GM21360 (cell line): ENCODE data around the gene PLXNA3.

ENCODE experiments used
- ATAC-seq: cut with Tn5 transposase; IDR thresholded peaks from one replicate; pipeline ENCODE4 v1.9.1; 2021; ENCODE audit warnings: mild to moderate bottlenecking, moderate library complexity; ENCODE audit not compliant: unreplicated experiment

PLXNA3 gene

DNA sequence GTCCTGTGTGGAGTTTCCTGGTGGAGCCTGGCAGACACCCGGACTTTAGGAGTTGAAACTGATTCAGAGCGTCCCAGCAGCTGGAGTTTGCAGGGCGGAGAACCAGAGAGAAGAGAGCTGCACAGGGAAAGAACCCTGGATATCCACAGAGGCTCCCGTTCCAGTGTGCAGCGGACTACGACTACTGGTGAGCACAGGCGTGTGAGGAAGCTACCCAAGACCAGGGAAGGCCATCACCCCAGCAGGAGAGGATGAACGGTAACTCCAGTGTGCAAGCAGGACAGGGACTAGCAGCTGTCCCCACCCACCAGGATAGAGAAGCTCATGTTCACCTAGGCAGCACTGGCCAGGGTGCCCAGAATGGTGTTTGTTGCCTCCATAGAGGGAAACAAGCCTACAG, 18.7 kb downstream of the PLXNA3 start:
- ATAC-seq, result no peak

DNA sequence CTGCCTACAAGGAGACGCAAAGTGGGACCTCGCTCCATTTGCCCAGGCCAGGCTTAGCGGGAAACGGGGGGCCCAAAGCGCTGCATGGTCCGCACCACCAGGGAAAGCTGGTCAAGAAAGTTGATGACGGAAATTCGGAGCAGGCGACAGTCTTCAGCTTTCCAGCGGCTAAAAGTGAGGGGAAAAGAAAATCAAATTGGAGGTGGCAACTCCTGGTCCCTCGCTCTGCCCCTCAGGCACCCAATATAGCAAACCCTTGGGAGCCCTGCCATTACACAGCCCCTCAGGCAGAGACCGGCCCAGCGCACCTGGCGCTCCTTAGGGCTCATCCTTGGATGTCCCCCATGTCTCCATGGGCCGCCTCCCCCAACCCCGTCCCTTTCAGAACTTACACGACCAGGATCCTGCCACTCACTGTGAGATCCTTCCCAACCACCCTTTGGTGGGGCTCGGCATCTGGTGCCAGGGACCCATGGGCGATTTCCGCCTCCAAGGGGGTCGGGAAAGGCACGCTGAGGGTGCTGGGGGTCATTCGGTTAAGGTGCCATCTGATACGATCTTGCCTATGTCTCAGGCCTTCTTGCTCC, 19.9 kb downstream of the PLXNA3 start:
- ATAC-seq, result no peak

DNA sequence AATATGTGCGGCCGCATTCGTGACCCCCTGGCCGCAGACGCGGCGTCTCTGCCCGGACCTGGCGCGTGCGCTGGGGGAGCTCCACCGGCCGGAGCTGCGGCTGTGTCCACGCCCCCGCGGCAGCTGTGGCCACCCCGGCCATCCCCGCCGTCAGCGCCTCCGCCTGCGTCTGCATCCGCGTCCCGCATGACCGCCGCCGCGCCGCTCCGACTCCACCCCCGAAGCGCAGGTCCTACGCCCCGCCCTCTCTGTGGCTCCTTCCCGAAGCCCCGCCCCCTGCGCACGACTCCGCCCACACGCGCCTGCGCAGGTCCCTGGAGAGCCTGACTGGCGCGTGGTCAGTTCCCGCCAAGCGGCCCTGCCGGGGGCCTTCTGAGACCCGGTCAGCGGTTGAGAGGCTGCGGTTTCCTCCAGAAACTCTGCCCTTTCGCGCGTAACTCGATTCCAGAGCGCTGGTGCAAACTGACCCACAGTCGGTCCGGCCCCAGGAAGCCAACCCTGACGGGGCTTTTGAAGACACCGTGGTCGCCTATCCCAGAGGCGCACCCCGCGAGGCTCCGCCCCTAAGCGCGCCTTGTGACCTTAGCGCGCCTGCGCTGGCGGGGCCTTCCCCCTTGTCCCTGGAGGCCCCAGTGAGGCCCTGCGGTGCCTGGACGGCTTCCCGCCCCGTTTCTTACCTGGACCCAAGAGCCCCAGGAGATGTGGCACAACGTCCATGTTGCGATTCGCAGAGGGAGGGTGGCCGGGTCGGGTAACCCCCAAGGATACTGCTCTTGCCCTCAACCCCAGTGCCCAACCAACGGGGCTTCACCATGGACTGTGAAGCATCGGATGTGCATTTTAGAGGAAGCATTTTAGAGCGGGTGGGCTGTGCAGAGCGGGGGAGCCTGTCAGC, 20.9 kb downstream of the PLXNA3 start, which contains the start of gene LAGE3:
Gene LAGE3, minus strand, starts transcription at position 554 of the 895 bp plus-strand sequence. Its CDS starts 366 bp downstream, at position 188.
- peak; percentile 73 for ATAC-seq

DNA sequence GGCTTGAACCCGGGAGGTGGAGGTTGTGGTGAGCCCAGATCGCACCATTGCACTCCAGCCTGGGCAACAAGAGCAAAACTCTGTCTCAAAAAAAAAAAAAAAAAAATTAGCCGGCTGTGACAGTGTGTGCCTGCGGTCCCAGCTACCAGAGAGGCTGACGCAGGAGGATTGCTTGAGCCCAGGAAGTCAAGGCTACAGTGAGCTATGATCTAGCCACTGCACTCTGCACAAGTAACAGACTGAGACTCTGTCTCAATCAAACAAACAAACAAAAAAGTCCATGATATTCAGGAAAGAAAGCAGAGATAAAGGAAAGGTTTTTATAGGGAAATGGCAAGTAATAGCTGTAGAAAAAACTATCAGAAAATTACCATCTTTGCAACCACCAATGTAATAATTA, 23.1 kb downstream of the PLXNA3 start:
- ATAC-seq, result no peak

DNA sequence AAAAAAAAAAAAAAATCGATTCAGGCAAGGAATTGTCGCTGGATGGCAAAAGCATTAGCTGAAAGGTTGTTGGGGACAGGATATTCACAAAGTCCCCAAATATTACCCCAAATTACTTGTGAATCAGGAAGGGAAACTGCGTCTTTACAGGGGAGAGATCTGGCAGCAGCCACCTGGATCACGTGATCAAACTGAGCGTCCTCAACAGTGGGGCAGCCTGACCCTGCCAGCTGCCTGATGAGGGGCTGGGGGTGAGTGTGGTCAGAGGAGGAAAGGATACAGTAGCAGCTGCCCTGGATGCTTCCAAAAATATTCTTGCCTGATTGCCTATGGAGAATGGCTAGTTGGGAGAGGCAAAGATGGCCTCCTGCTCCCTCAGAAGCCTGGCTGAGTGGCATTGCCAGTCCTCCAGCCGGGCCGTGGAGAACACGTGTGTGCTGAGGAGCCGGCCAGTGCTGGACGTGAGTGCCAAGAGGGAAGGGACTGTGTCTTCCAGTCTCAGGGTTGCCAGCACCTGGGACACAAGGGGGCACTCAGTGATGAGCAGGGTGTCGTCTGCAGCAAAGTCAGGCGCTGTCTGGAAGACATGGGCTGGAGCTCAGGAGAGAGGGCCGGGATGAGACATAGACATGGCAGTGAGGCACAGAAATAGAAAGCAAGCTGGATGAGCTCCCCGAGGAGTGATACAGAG, 24.0 kb downstream of the PLXNA3 start:
- ATAC-seq, result no peak

DNA sequence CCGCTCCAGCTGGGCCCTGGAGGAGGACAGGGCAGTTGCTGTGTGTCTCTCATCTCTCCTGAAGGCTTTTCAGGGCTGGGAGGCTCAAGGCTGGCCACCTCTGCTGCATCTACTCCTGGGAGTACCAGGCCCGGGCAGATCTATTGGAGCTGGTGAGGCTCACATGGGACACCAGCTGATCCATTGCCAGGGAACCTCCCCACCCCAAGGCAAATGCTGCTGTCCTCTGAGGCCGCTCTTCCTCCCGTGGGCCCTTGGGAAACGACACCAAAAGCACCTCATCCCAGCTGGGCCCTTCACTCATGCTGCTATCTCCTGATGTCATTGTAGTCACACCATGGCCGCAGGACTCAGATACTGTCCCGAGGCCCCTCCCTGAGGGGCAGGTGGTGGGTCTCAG, 24.7 kb downstream of the PLXNA3 start:
- ATAC-seq, result no peak

DNA sequence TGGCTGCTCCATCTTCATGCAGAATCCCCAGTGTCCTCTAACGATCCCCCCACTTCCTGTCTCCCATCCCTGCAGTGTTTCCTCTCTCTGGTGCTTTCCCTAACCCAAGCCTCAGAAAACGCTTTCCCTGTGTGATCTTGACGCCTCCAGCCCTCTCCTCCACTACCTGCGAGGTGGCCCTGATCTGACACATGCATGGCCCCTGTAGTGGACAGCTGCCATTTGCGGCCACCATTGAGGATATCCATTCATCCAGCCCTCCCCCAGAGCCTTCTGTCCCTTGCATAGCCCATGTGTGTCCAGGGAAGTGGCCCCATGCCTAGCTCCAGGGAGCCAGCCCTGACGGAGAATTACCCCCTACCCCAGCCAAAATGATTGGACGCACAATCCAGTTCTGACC, 25.2 kb downstream of the PLXNA3 start:
- ATAC-seq, result no peak

DNA sequence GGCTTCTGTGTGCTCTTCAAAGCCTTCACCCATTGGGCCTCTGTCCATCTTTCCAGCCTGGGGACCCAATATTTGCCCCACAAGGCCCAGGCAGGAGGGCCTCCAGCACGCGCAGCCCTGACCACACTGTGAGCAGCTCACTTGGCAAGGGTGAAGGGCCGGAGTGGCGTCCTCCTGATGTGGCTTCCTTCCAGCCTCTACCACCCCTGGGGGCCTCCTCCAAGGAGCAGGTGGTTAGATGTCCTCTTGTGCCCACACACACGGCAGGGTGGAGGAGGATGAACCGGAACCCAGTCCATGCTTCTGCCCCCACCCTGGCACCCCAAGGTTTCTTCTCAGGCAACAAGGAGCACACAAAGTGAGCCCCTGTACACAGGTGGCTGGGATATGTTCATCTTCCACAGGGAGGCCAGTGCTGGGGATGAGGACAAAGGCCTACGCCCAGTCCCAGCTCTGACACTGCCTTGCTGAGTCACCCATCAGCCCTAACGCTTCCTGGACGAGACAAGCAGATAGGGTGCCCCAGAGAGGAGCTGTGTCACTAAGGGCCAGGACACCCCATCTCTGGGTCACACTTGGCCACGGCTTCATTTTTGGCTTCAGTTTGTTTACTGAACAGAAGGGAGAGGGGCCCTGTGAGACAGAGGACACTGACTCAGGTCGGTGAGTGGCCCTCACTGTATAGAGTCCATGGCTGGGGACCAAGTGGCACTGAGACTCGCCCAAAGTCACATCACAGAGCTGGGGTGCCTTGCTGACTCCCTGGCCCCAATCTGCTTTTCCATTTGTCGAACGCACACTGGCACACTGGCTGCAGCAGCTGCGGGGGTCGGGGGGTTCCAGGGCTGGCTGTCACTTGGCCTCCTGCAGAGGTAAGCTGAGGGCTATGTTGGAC, 26.4 kb downstream of the PLXNA3 start:
- no peak for ATAC-seq

DNA sequence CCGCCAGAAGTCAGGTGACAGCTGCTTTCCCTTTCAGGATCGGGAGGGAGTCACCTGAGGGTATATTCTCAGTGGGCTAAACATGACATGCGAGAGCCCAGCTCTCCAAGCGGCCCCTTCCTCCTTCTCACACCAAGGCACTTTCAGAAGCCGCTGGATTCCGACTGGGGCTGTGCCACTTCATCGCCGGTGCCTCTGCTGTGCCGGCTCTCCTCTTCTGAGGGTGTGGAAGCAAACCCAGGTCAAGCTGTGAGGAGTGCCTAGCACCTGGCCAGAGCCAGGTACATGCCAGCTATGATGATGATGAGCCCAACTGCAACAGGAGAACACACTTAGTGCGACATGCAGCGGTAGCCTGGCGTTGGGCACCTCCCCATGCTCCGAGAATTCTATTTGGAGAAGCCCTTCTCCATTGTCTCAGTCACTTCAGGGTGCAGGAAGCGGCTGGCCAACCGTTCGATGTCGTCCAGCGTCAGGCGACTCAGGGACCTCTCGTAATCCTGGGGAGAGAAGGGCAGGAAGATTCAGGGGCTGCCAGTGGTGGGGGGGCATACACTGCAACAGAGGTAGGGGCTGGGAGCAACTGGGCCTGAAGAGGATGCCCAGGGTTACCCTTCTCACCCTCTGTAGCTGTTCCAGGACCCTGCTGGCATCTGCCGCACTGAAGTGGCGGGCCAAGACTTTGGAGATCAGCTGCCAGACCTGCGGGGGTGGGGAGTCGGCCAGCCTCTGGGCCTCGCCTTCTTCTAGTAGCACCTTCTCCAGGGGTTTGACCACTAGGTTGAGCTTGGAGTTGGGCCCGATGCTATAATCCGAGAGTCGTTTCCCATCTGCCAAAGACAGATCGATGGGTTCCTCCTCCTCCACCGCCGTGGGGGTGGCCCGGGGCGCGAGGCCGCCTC, 27.3 kb downstream of the PLXNA3 start:
- ATAC-seq, result no peak

DNA sequence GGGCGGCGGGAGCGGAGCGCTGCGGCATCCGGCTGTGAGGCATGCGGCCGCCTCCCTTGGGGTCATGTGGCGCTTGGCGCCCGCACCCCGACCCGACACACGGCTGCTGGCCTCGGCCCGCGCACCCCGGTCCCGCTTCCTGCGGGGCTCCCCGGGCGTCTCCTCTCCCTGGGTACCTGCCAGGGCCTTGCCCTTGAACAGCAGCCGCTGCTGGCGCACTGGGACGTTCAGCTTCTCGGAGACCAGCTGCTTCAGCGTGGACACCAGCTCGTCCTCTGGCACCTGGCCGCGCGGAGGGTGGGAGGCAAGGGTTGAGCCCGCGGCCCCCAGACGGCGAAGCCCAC, 27.9 kb downstream of the PLXNA3 start:
- no peak for ATAC-seq

DNA sequence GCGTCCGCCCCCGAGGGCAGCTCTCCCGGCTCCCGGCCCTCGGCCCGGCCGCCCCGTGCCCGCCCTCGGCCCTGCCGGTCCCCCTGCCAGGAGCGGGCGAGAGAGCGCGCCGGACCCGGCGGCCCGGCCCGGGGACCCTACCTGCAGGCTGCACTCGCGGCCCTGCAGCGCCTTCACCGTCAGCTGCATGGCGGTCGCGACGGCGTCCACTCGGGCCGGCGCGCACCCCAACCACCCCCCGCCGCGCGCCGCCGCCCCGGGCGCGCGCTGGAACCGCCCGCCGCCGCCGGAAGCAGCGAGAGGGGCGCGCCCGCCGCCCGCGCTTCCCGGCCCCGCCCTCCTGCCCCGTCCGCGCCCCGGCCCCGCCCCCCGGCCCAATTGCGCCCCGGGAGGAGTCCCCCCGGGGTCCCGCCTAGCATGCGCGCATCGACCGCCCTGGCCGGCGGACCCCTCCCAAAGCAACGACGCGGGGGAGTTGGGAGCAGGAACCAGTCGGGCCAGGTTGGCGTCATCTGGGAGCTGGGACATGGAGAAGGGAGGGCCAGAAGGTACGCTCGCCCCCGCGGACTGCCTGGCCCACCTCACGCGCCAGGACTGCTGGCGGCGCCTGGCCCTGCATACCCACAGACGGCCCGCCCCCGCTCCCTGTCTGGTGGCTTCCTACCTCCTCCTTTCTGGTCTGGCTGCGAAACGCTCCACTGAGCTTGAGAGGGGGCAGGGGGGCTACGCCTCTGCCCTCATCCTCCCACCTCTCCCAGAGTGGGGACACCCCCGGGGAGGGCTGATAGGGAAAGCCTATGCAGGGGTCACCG, 28.5 kb downstream of the PLXNA3 start, which contains the start of gene UBL4A:
Gene UBL4A, minus strand, starts transcription at position 220 of the 812 bp plus-strand sequence. Its CDS starts 31 bp downstream, at position 189.
- no peak for ATAC-seq

DNA sequence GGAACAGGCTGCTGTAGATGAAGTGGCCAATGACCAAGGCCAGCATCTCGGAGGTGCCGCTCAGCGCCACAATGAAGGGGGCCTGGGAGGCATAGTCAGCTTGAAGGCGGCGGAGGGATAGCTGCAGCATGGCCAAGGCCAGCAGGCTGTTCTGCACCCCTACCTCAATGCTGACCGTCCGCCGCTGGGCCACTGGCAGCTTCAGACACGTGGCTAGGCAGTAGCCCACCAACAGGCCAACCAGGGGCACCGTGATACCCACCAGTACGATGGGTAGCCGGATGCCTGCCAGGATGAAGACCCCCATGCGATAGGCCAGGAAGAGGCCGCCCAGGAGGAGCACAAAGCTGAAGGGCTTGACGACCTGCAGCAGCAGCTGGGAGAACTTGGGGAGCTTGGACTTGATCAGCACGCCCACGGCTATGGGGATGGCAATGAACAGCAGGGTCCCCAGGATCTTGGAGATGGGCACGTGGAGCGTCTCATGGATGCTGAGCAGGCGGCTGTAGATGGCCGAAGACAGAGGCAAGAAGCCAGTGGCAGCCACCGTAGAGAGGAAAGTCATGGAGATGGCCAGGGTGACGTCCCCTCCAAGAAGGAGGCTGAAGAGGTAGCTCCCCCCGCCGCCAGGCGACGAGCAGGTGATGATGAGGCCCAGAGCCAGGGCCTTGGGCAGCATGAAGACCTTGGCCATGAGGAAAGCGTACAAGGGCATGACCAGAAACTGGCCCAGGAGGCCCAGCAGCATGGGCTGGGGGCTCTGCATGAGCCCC, 29.6 kb downstream of the PLXNA3 start:
- no peak for ATAC-seq

DNA sequence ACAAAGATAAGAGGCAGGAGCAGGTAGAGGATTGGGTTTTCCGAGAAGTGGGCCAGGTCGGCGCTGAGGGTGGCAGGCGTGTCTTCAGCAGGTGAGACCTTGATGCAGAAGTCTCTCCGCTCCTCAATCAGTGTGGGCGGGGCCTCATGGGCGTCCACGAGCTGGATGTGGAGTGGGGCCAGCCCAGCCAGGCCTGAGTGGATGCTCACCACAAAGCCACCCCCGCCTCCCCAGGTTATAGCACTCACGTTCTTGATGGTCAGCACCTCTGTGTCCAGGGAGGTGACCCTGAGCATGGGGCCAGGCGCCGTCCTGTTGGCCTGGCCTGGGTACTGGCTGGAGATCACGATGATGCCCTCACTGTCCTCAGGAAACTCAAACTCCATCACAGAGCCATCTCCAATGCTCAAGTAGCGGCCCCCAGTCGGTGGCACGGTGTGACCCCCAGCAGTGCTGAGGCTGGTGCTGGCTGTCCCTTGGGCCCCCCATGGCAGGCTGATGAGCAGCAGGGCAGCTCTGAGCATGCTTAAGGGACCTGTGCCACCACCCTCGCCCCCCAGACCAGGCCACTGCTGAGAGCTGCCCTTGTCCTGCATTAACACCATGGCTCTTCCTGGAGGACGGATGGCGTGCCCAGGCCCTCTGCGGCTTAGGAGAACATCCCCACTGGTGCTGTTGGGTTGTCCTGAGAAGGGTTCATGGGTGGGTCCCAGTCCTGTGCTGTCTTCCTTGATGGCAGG, 30.4 kb downstream of the PLXNA3 start:
- ATAC-seq, result no peak

DNA sequence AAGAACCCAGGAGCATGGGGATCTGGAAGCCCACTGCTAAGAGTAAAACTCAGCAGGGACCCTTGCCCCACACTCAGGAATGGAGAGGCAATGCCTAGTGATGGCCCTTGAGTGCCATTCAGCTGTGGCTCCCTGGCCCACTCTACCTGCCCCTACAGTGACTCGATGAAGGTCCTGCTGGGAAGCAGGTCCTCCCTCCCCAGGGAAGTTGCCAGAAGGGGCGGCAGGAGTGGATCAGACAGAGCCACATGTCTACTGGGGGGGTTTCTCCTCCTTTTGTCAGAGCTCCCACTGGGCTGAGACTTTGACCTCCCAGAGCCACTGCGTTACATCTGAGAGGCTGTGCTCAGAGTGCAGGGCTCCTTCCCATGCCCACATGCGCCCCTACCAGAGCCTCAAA, 31.1 kb downstream of the PLXNA3 start:
- ATAC-seq, result no peak

DNA sequence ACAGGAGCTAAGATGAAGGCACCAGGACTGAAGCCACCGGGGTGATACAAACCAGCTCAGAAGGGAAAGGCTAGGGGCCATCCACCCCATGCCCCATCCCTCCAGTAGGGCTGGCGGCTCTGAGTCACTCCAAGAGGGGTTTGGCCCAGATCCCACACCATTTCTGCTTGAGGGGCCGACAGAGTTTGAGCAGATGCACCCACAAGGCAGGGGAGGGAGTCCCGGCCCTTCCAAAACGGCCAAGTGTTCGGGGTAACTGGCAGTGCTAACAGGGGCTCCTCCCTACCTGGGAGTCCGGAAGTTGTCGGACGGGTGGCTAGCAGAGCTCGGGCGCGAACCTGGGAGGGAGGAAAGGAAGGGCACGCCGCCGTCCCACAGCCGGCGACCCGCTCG, 31.9 kb downstream of the PLXNA3 start:
- peak; percentile 10 for ATAC-seq

DNA sequence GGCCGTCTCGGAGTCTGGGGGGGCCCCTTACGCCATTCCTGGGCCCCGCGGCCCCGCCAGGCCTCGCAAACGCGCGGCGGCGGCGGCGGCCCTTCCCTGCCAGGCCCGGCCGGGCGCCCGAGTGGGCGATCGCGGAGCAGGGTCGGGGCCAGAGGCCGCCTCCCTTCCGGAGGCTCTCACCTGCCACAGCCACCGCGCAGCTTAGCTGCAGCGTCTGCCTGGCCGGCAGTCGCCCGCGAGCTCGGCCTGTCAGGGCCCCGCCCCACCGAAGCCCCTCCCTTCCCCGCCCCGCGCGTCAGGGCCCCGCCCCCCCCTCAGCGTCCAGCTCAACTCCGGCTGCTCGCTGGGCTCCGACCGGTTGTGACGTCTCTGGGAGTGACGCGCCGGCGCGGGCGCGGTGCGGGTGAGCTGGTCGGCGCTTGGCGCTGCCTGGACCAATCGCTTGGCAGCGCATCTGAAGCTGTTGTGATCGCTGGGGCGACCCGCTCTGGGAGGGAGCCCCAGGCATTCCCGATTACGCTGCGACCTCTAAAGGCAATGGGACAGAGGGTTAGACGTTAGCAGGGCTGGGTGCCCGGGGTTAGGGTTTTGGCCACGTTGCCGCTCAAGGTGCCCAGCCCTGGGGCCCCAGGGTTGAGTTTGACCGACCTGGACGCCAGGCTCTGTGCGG, 32.5 kb downstream of the PLXNA3 start, which contains the start of gene SLC10A3:
Gene SLC10A3, minus strand, starts transcription at position 216 of the 670 bp plus-strand sequence. CDS start 1,689 bp downstream, outside the sequence.
- ATAC-seq, result peak; percentile 79

DNA sequence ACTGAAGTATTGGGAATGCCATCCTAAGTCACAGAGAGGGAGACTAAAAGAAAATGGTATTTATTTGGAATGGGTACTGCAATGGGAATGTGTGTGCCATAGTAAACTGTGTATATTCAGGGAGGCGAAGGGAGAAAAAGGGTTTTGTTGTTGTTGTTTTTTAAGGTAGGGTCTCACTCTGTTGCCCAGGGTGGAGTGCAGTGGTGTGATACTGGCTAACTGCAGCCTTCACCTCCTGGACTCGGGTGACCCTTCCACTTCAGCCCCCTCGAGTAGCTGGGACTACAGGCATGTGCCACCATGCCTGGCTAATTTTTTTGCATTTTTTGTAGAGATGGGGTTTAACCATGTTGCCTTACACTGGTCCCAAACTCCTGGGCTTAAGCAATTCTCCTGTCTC, 36.6 kb downstream of the PLXNA3 start:
- ATAC-seq, result no peak
